ENCODE results near the gene MR1. TPM values are rescaled to one million over a fixed set of nuclear protein-coding genes. Genes with fewer than 3 reads are reported as not detected.

The MR1 gene
- total and polyA plus RNA-seq, 9 of the 15 experiments (the other 6 are each of a cell fraction or from before 2014, with no cell fraction given) = 9.7 to 21.7 (median 15.6) TPM

DNA sequence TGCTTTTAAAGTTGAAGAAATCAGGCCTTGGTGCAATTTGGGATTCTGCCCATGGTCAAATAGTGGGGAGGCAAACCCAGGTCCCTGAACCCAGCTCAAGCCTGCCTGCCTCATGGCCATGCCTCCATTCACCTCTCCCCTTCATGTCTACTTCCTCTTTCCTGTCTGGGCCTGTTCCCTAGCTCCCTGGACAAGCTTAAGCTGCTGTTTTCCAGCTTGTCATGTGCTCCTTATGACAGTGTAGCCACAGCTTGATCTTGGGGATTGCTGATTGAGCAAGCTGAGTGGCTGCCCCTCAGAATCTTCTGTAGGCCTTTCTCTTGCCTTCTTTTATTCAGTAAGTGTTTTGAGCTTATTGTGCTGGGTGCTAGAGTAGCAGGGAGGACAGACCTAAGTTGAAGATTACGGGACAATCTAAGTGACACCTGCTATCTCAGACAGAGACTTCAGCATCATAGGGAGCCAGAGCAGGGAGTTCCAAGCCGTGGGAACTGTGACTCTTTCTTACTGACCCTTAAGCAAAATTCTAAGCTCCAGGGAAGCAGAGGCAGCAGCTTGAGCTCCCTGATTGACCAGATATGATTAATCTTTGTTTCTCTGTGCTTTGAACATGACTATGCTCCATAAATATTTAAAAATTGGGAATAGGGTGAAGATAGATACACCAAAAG is 520 bp upstream of the MR1 start:
- CTCF ChIA-PET (ENCODE audit: low intra/inter-chr PET ratio) = no interaction called here
- Histone ChIP-seq H3K9me3 (replicated peaks; ENCODE audit: control insufficient read depth, insufficient read depth, low read depth, low read length) (no peaks in the 10 kb centered on the region), H3K36me3 (ENCODE audit: control insufficient read depth, insufficient read depth, low read length) (peaks cover 3% of the 10 kb centered on the region; the same call in 1 of the 3 replicates), H2AFZ (ENCODE audit: low read depth, low read length) (peak overlapping the region; percentile 93), H3K4me1 (replicated peaks in 1 of 2; ENCODE audit: control insufficient read depth in 2 of 2, insufficient read depth in 2 of 2, low read length in 2 of 2) (peaks cover 9 to 36% of the 10 kb centered on the region in 2 experiments; a peak in 4 of 5 replicates), H4K20me1 (replicated peaks; ENCODE audit: control insufficient read depth, insufficient read depth, low read length) (no peaks in the 10 kb centered on the region), H3K4me2 (ENCODE audit: insufficient read depth, low read length) (peak overlapping the region; percentile 91), H3K27ac (ENCODE audit: extremely low read depth, low read depth, low read length) (peak overlapping the region; percentile 74), H3K4me3 (peak overlapping the region; percentile 42), H3K79me2 (ENCODE audit: control insufficient read depth, insufficient read depth, low read length) (peaks cover 15% of the 10 kb centered on the region), H3K9me1 (ENCODE audit: control insufficient read depth, insufficient read depth, low read length) (no peaks in the 10 kb centered on the region), H3K9ac (ENCODE audit: insufficient read depth in 1 of 2, low read depth in 2 of 2, low read length in 2 of 2) (peak overlapping the region; percentile 71 to 72; a peak in 3 of 4 replicates), H3K27me3 (ENCODE audit: control insufficient read depth in 2 of 2, insufficient read depth in 2 of 2, low read length in 2 of 2) (no peaks in the 10 kb centered on the region)
- DNase-seq (ENCODE audit: extremely low read depth in 1 of 4, low spot score in 3 of 4) (peak in 2 of 4 experiments; percentile 48 to 72), ATAC-seq (peak; percentile 74), FAIRE-seq (peak; percentile 51)
- POLR2A ChIA-PET = interaction anchor here (0.6 to 4.6 kb wide), 10 partner anchors 10 to 1231 kb away, joined by 3 to 41 read pairs (median 3); partner anchors contain the start of gene STX6
- BruUV-seq (replicated peaks) = TSS peak; percentile 81
- intact Hi-C loops (cut with micrococcal nuclease) = no loop called here
- WGBS (ENCODE audit: insufficient coverage, low coverage, missing lambda C conversion rate) = 24% methylated on average over 2 of the region's 2 CpGs
- in situ Hi-C loops (cut with MboI) = no loop called here
- peak; percentile 82; the same call in 1 of the 2 replicates for TF ChIP-seq SMAD4 (CRISPR knock-in tag; conservative IDR thresholded peaks at IDR 0.05)
- TF ChIP-seq EP400 (IDR thresholded peaks at IDR 0.05) = 0 out of 2 replicates have a peak, but pooled peaks have one; percentile 46
- no peak for TF ChIP-seq DNMT1 (IDR thresholded peaks at IDR 0.05)
- TF ChIP-seq EHMT2 (IDR thresholded peaks at IDR 0.05) = peak; percentile 93
- TF ChIP-seq MTA3 (IDR thresholded peaks at IDR 0.05; ENCODE audit: borderline replicate concordance) = peak; percentile 76; the same call in 1 of the 2 replicates
- no peak for TF ChIP-seq RFX1 (IDR thresholded peaks at IDR 0.05)
- TF ChIP-seq SMAD1 (IDR thresholded peaks at IDR 0.05; ENCODE audit: low read depth, low read length, partially characterized antibody) = peak; percentile 21
- TF ChIP-seq GABPB2 (CRISPR knock-in tag; conservative IDR thresholded peaks at IDR 0.05) = no peak
- TF ChIP-seq, protein P1, sequence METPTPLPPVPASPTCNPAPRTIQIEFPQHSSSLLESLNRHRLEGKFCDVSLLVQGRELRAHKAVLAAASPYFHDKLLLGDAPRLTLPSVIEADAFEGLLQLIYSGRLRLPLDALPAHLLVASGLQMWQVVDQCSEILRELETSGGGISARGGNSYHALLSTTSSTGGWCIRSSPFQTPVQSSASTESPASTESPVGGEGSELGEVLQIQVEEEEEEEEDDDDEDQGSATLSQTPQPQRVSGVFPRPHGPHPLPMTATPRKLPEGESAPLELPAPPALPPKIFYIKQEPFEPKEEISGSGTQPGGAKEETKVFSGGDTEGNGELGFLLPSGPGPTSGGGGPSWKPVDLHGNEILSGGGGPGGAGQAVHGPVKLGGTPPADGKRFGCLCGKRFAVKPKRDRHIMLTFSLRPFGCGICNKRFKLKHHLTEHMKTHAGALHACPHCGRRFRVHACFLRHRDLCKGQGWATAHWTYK (CRISPR knock-in tag; IDR thresholded peaks at IDR 0.05) = peak; percentile 71
- no peak for TF ChIP-seq BMI1 (IDR thresholded peaks at IDR 0.05; ENCODE audit: low read length)
- peak; percentile 92 for TF ChIP-seq SPI1 (IDR thresholded peaks at IDR 0.05; ENCODE audit: borderline replicate concordance, low read depth, low read length)
- TF ChIP-seq ZNF253 (CRISPR knock-in tag; conservative IDR thresholded peaks at IDR 0.05) = no peak
- TF ChIP-seq NR2C1 (IDR thresholded peaks at IDR 0.05) = peak; percentile 58; the same call in 1 of the 2 replicates
- peak; percentile 78 for TF ChIP-seq NR2C1 (tag; IDR thresholded peaks at IDR 0.05)
- TF ChIP-seq, protein P2, sequence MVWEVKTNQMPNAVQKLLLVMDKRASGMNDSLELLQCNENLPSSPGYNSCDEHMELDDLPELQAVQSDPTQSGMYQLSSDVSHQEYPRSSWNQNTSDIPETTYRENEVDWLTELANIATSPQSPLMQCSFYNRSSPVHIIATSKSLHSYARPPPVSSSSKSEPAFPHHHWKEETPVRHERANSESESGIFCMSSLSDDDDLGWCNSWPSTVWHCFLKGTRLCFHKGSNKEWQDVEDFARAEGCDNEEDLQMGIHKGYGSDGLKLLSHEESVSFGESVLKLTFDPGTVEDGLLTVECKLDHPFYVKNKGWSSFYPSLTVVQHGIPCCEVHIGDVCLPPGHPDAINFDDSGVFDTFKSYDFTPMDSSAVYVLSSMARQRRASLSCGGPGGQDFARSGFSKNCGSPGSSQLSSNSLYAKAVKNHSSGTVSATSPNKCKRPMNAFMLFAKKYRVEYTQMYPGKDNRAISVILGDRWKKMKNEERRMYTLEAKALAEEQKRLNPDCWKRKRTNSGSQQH (CRISPR knock-in tag; IDR thresholded peaks at IDR 0.05) = peak; percentile 71; the same call in 1 of the 2 replicates
- TF ChIP-seq ZNF583 (CRISPR knock-in tag; IDR thresholded peaks at IDR 0.05) = peak; percentile 86; the same call in 1 of the 2 replicates
- TF ChIP-seq ESRRB (CRISPR knock-in tag; IDR thresholded peaks at IDR 0.05; ENCODE audit: borderline replicate concordance) = 0 out of 2 replicates have a peak, but pooled peaks have one; percentile 75
- TF ChIP-seq, protein P3, sequence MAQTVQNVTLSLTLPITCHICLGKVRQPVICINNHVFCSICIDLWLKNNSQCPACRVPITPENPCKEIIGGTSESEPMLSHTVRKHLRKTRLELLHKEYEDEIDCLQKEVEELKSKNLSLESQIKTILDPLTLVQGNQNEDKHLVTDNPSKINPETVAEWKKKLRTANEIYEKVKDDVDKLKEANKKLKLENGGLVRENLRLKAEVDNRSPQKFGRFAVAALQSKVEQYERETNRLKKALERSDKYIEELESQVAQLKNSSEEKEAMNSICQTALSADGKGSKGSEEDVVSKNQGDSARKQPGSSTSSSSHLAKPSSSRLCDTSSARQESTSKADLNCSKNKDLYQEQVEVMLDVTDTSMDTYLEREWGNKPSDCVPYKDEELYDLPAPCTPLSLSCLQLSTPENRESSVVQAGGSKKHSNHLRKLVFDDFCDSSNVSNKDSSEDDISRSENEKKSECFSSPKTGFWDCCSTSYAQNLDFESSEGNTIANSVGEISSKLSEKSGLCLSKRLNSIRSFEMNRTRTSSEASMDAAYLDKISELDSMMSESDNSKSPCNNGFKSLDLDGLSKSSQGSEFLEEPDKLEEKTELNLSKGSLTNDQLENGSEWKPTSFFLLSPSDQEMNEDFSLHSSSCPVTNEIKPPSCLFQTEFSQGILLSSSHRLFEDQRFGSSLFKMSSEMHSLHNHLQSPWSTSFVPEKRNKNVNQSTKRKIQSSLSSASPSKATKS (CRISPR knock-in tag; IDR thresholded peaks at IDR 0.05) = 0 out of 2 replicates have a peak, but pooled peaks have one; percentile 18
- peak; percentile 70; the same call in 1 of the 2 replicates for TF ChIP-seq ZNF175 (CRISPR knock-in tag; IDR thresholded peaks at IDR 0.05; ENCODE audit: low read depth)
